HG03064 (cell line): ENCODE measurements around the gene LRPPRC.
A peak's percentile ranks its signal among the peaks of the same experiment; 100 is the strongest.
"Not testable (repeated sequence)": the region's sequence is repeated elsewhere in the genome, so short reads cannot be mapped to it uniquely, and the experiment has no call there.

Experiments
- ATAC-seq: cut with Tn5 transposase; IDR thresholded peaks from one replicate; pipeline ENCODE4 v1.9.1; 2021; ENCODE audit warnings: low read depth; ENCODE audit not compliant: unreplicated experiment

LRPPRC gene

GRCh38 chr2:43995733-43996533 is at the start of gene LRPPRC:
LRPPRC (minus strand) TSS chr2:43995989; CDS start chr2:43995947, 42 bp downstream.
- peak; percentile 89 for ATAC-seq

DNA sequence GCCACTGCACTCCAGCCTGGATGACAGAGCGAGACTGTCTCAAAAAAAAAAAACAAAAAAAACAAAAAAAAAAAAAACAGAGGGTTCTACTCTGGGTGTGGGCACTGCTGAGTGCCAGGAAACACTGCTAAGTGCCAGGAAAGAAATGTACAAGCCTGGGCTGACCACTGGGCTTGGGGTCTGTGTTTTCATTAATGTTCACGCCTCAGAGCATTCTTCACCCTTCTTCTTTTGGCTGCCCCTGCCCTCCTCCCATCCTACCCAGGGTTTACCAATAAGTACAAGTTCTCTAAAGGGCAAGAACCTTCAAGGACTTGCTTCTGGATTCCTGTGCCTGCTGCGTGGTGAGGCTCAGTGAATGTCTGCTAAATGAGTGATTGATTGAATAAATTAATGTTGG is 49.3 kb upstream of the LRPPRC start:
- no peak for ATAC-seq

GRCh38 chr2:44044281-44044720 is 48.5 kb upstream of the LRPPRC start:
- peak; percentile 87 for ATAC-seq

- ATAC-seq: no peak
Observed at GRCh38 chr2:44040365-44040764, 44.6 kb upstream of the LRPPRC start.

- no peak for ATAC-seq
Observed at GRCh38 chr2:44038277-44038676, 42.5 kb upstream of the LRPPRC start.

DNA sequence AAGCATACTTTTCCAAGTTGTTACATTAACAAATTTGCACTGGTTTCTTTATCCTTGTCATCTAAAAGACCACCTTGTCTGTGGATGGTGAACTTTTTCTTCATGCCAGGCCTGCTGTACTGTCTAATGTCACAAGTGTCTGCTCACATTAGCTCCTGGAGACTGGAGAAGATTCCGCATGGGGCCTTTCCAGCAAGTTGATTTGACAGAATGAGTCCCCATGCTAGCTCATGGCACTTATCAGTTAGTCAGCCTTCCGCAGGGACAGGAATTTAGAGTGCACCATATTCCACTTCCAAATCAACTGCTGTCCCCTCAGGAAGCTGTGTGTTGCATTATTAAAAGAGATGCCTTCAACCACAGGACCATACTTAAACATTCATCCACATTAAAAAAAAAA is 41.4 kb upstream of the LRPPRC start:
- ATAC-seq: no peak

GRCh38 chr2:44033947-44034346 is 38.2 kb upstream of the LRPPRC start:
- ATAC-seq: no peak

DNA sequence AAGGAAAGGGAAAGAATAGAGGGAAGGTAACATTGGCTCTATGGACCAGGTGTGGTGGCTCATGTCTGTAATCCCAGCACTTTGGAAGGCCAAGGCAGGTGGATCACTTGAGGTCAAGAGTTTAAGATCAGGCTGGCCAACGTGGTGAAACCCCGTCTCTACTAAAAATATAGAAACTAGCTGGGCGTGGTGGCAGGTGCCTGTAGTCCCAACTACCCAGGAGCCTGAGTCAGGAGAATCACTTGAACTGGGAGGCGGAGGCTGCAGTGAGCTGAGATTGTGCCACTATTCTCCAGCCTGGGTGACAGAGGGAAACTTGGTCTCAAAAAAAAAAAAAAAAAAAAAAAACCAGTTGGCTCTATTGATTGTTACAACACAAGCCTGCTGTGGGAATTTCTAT is 31.3 kb upstream of the LRPPRC start:
- not testable (repeated sequence) for ATAC-seq

- ATAC-seq: no peak
Observed at GRCh38 chr2:44016282-44016681, 20.5 kb upstream of the LRPPRC start.

- no peak for ATAC-seq
Observed at GRCh38 chr2:44015239-44015638, 19.4 kb upstream of the LRPPRC start.

DNA sequence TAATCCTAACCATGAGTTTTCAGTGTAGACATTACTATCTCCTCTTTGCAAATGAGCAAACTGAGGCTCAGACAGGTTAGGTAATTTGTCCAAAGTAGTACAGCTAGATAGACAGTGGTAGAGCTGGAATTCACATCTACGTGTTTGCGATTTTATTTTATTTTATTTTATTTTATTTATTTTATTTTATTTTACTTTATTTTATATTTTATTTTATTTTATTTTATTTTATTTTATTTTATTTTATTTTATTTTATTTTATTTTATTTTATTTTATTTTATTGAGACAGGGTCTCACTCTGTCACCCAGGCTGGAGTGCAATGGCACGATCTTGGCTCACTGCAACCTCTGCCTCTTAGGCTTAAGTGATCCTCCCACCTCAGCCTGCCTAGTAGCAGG is 17.4 kb upstream of the LRPPRC start:
- not testable (repeated sequence) for ATAC-seq

DNA sequence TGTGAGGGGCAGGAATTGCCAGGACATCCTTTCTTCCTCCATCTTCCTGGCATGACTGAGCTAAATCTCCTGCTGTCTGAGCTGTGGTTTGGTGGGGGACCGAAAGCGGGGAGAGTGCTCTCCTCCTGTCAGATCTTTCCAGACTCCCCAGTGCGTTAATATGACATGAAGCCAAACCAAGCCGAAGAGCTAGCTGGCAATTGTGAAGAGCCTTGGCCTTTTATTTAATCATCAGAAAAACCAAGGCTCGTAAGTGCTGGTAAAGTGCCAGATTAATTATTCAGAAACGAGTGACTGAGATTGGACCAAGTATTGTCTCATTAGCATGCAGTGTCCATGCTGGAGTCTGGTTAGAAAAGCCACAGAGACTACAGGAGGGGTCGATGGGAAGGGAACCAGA is 14.5 kb upstream of the LRPPRC start:
- ATAC-seq: no peak

GRCh38 chr2:44009136-44009735 is 13.4 kb upstream of the LRPPRC start:
- no peak for ATAC-seq

GRCh38 chr2:44005846-44006245 is 10.1 kb upstream of the LRPPRC start:
- no peak for ATAC-seq

GRCh38 chr2:44004735-44005602 is 9.2 kb upstream of the LRPPRC start:
- no peak for ATAC-seq

DNA sequence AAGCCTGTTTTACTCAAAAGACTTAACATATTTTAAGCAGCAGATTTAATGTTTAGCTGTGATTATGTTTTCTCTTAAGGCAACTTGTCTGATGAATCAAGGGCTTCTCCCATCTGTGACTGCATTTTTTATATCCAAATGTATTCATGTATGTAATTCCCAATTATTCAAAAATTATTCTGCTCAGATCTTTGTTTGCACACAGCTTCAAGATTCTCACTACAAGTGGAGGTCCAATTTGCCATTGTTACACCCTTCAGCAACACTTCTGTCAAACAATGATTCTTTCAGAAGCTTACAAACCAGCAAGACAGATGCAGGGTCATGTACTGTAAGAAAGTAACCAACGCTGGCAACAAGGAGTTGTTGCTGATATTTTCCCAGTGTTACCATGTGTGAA is 5.9 kb upstream of the LRPPRC start:
- no peak for ATAC-seq

- no peak for ATAC-seq
Observed at GRCh38 chr2:43998263-43998662, 2.5 kb upstream of the LRPPRC start.

- no peak for ATAC-seq
Observed at GRCh38 chr2:43993437-43993836, 2.4 kb downstream of the LRPPRC start.

- no peak for ATAC-seq
Observed at GRCh38 chr2:43989545-43989944, 6.2 kb downstream of the LRPPRC start.

DNA sequence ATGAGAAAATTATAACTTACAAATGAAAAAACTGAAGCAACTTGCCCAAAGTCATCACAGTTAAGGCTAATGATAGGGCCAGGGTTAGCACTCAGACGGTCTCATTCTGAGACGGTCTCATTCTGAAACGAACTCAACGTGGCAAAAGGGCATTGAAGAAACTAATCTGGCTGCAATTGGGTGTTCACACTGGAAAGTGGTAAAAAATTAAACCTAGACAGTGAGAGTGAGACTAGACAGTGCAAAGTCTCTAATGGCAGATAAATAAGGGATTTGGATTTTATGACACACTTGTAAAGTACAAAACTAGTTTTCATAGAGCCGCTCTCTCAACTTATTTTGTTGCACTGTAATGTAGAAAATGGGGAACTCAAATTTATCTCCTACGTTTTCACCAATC is 9.2 kb downstream of the LRPPRC start:
- ATAC-seq: no peak

DNA sequence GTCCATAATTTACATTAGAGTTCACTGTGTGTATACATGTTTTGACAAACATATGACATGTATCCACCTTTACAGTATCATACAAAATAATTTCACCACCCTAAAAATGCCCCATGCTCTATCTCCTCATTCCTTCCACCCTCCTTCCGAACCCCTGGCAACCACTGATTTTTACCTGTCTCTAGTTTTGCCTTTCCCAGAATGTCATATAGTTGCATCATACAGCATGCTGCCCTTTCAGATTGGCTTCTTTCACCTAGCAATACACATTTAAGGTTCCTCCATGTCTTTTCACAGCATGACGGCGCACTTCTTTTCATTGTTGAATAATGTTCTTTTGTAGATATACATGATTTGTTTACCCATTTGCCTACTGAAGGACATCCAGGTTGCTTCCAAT is 10.4 kb downstream of the LRPPRC start:
- ATAC-seq: no peak
